ENCODE results near the gene FRMD3.

- TF ChIP-seq CTCF (IDR thresholded peaks at IDR 0.05) (no peak), POLR2A (IDR thresholded peaks at IDR 0.05) (no peak)
Observed at GRCh38 chr9:83526901-83527300, 11.3 kb downstream of the FRMD3 start.

Data from thyroid gland (tissue), 4 donors.